Measurements from ENCODE around the gene TFAP2E.

The TFAP2E gene

GRCh38 chr1:35611655-35612054 lies 38.5 kb downstream of the TFAP2E start:
- no peaks in the 10 kb centered on the region for H3K4me1 ChIP-seq (ENCODE audit: low read length)
- 0 out of 2 replicates have a peak, but pooled peaks cover 8% of the 10 kb centered on the region for H4K20me1 ChIP-seq (ENCODE audit: insufficient read depth, low read length)
- no peak overlapping the region for H3K4me2 ChIP-seq (ENCODE audit: low read length)
- H3K27me3 ChIP-seq (ENCODE audit: low read depth, low read length), result no peaks in the 10 kb centered on the region
- no peak overlapping the region for H3K4me3 ChIP-seq (ENCODE audit: low read length)
- H3K9ac ChIP-seq (ENCODE audit: low read length), result no peak overlapping the region
- no peaks in the 10 kb centered on the region for H3K9me3 ChIP-seq (ENCODE audit: insufficient read depth, low read length)
- H3K36me3 ChIP-seq (replicated peaks; ENCODE audit: low read depth, low read length), result peaks cover 22% of the 10 kb centered on the region
- H3K79me2 ChIP-seq (ENCODE audit: low read length), result peaks cover 75% of the 10 kb centered on the region
- no peak overlapping the region for H2AFZ ChIP-seq (ENCODE audit: low read depth, low read length)
- no peak overlapping the region for H3K27ac ChIP-seq (ENCODE audit: low read length)
- TF ChIP-seq, protein P1, sequence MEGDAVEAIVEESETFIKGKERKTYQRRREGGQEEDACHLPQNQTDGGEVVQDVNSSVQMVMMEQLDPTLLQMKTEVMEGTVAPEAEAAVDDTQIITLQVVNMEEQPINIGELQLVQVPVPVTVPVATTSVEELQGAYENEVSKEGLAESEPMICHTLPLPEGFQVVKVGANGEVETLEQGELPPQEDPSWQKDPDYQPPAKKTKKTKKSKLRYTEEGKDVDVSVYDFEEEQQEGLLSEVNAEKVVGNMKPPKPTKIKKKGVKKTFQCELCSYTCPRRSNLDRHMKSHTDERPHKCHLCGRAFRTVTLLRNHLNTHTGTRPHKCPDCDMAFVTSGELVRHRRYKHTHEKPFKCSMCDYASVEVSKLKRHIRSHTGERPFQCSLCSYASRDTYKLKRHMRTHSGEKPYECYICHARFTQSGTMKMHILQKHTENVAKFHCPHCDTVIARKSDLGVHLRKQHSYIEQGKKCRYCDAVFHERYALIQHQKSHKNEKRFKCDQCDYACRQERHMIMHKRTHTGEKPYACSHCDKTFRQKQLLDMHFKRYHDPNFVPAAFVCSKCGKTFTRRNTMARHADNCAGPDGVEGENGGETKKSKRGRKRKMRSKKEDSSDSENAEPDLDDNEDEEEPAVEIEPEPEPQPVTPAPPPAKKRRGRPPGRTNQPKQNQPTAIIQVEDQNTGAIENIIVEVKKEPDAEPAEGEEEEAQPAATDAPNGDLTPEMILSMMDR (IDR thresholded peaks at IDR 0.05; ENCODE audit: low read depth, low read length), result no peak
- no peak for TF ChIP-seq EZH2phosphoT487 (IDR thresholded peaks at IDR 0.05; ENCODE audit: low read depth)

- Histone ChIP-seq H3K79me2 (ENCODE audit: low read length) (peaks cover 89% of the 10 kb centered on the region), H3K36me3 (replicated peaks; ENCODE audit: low read depth, low read length) (peaks cover 18% of the 10 kb centered on the region)
- TF ChIP-seq, protein P1 (IDR thresholded peaks at IDR 0.05; ENCODE audit: low read depth, low read length), result no peak
- TF ChIP-seq EZH2phosphoT487 (IDR thresholded peaks at IDR 0.05; ENCODE audit: low read depth), result no peak
Measured at GRCh38 chr1:35615440-35615839, 42.3 kb downstream of the TFAP2E start.

GRCh38 chr1:35619237-35620121 lies 46.4 kb downstream of the TFAP2E start:
- no peak overlapping the region for H3K9ac ChIP-seq (ENCODE audit: low read length)
- no peak overlapping the region for H3K4me2 ChIP-seq (ENCODE audit: low read length)
- no peak overlapping the region for H3K27ac ChIP-seq (ENCODE audit: low read length)
- H3K27me3 ChIP-seq (ENCODE audit: low read depth, low read length), result no peaks in the 10 kb centered on the region
- no peaks in the 10 kb centered on the region for H3K9me3 ChIP-seq (ENCODE audit: insufficient read depth, low read length)
- H3K4me3 ChIP-seq (ENCODE audit: low read length), result no peak overlapping the region
- 0 out of 2 replicates have a peak, but pooled peaks cover 6% of the 10 kb centered on the region for H4K20me1 ChIP-seq (ENCODE audit: insufficient read depth, low read length)
- TF ChIP-seq EZH2phosphoT487 (IDR thresholded peaks at IDR 0.05; ENCODE audit: low read depth), result no peak
- TF ChIP-seq, protein P1 (IDR thresholded peaks at IDR 0.05; ENCODE audit: low read depth, low read length), result no peak
- peaks cover 86% of the 10 kb centered on the region for H3K79me2 ChIP-seq (ENCODE audit: low read length)
- peaks cover 20% of the 10 kb centered on the region for H3K36me3 ChIP-seq (replicated peaks; ENCODE audit: low read depth, low read length)
- H2AFZ ChIP-seq (ENCODE audit: low read depth, low read length), result no peak overlapping the region
- no peaks in the 10 kb centered on the region for H3K4me1 ChIP-seq (ENCODE audit: low read length)

More at GRCh38 chr1:35615440-35615839, 42.3 kb downstream of the TFAP2E start:
- H2AFZ ChIP-seq (ENCODE audit: low read depth, low read length), result no peak overlapping the region
- H3K9ac ChIP-seq (ENCODE audit: low read length), result no peak overlapping the region
- 0 out of 2 replicates have a peak, but pooled peaks cover 8% of the 10 kb centered on the region for H4K20me1 ChIP-seq (ENCODE audit: insufficient read depth, low read length)
- no peaks in the 10 kb centered on the region for H3K27me3 ChIP-seq (ENCODE audit: low read depth, low read length)
- no peak overlapping the region for H3K4me3 ChIP-seq (ENCODE audit: low read length)
- H3K27ac ChIP-seq (ENCODE audit: low read length), result no peak overlapping the region
- H3K4me1 ChIP-seq (ENCODE audit: low read length), result no peaks in the 10 kb centered on the region
- no peaks in the 10 kb centered on the region for H3K9me3 ChIP-seq (ENCODE audit: insufficient read depth, low read length)
- no peak overlapping the region for H3K4me2 ChIP-seq (ENCODE audit: low read length)

DNA sequence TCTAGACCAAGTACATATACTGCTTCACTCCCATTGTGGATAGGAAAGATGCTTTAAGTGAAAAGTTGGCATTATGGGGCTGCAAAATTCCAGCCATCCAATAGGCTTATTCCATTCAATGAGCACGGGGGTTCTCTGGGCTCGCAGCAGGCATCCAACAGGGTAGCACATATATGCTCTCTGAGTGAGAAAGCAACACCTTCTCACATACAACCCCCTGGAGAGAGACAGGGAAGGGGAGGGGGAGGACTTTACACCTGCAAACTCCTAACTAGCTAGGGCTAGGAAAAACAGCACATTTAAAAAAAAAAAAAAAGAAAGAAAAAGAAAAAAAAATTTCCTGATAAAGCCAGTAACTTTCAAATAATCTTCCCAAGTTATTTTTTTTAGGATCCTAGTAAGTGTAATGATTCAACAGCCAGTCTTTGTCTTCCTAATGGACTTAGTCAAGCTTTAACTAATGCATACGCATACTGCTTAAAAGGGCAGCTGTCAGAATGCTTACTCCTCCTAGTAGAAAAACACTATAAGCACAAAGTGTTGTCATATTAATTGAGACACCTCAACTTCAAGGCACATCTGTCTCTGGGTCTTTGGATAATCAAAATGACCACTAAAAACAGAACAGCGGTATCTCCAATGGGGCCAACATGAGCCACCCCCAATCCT lies 49.5 kb downstream of the TFAP2E start:
- no peak for TF ChIP-seq EZH2phosphoT487 (IDR thresholded peaks at IDR 0.05; ENCODE audit: low read depth)
- TF ChIP-seq, protein P1 (IDR thresholded peaks at IDR 0.05; ENCODE audit: low read depth, low read length), result no peak
- Histone ChIP-seq H3K9ac (ENCODE audit: low read length) (no peak overlapping the region), H3K4me2 (ENCODE audit: low read length) (no peak overlapping the region), H3K9me3 (ENCODE audit: insufficient read depth, low read length) (no peaks in the 10 kb centered on the region), H2AFZ (ENCODE audit: low read depth, low read length) (no peak overlapping the region), H3K4me3 (ENCODE audit: low read length) (no peak overlapping the region), H3K27me3 (ENCODE audit: low read depth, low read length) (no peaks in the 10 kb centered on the region), H3K4me1 (ENCODE audit: low read length) (no peaks in the 10 kb centered on the region), H3K27ac (ENCODE audit: low read length) (no peak overlapping the region), H3K36me3 (replicated peaks; ENCODE audit: low read depth, low read length) (peaks cover 19% of the 10 kb centered on the region), H4K20me1 (ENCODE audit: insufficient read depth, low read length) (peaks cover 3% of the 10 kb centered on the region; the same call in 1 of the 2 replicates), H3K79me2 (ENCODE audit: low read length) (peaks cover 70% of the 10 kb centered on the region)
